Smooth muscle cell (in vitro differentiated cells): ENCODE results near the gene RASIP1. TPM values are rescaled to one million over a fixed set of nuclear protein-coding genes. Genes with fewer than 3 reads are reported as not detected.
"Not testable (repeated sequence)": the region's sequence is repeated elsewhere in the genome, so short reads cannot be mapped to it uniquely, and the experiment has no call there.

ENCODE experiments used
- DNase-seq: peaks from one replicate; lab custom pipeline; 2025; ENCODE audit not compliant: unreplicated experiment; lab: John Stamatoyannopoulos, UW
- H2AFZ ChIP-seq: fragments of 200-600 bp; sonication (generic); 2 replicates; pipeline ENCODE4 v1.6.0; 2016; ENCODE audit warnings: antibody characterized with exemption, low read depth, mild to moderate bottlenecking
- H3F3A ChIP-seq: fragments of 200-600 bp; sonication (generic); 2 replicates; pipeline ENCODE4 v1.6.0; 2017; ENCODE audit warnings: antibody characterized with exemption, low read depth
- H3K27ac ChIP-seq: fragments of 200-600 bp; sonication (generic); 2 replicates; pipeline ENCODE4 v1.5.1; 2016; ENCODE audit warnings: low read depth, mild to moderate bottlenecking
- H3K27me3 ChIP-seq: fragments of 200-600 bp; sonication (generic); 2 replicates; pipeline ENCODE4 v1.6.1; 2016; ENCODE audit warnings: low read depth, mild to moderate bottlenecking
- H3K36me3 ChIP-seq: fragments of 200-600 bp; sonication (generic); 2 replicates; pipeline ENCODE4 v1.5.1; 2016; ENCODE audit warnings: low read depth
- H3K4me1 ChIP-seq: fragments of 200-600 bp; sonication (generic); 2 replicates; pipeline ENCODE4 v1.5.1; 2016; ENCODE audit warnings: low read depth
- H3K4me2 ChIP-seq: fragments of 200-600 bp; sonication (generic); 2 replicates; pipeline ENCODE4 v1.6.0; 2016; ENCODE audit warnings: mild to moderate bottlenecking
- H3K4me3 ChIP-seq: fragments of 200-600 bp; sonication (generic); 2 replicates; pipeline ENCODE4 v1.5.1; 2016; ENCODE audit warnings: mild to moderate bottlenecking
- H3K79me2 ChIP-seq: fragments of 200-600 bp; sonication (generic); 2 replicates; pipeline ENCODE4 v1.6.0; 2016; ENCODE audit warnings: low read depth, mild to moderate bottlenecking
- H3K9ac ChIP-seq: fragments of 200-600 bp; sonication (generic); 2 replicates; pipeline ENCODE4 v1.6.0; 2016; ENCODE audit warnings: low read depth
- H3K9me3 ChIP-seq: fragments of 200-600 bp; sonication (generic); replicated peaks from 2 replicates; pipeline ENCODE4 v1.5.1; 2016; ENCODE audit warnings: low read depth
- H4K20me1 ChIP-seq: fragments of 200-600 bp; sonication (generic); 2 replicates; pipeline ENCODE4 v1.6.0; 2016; ENCODE audit warnings: low read depth
- WGBS: methylation state at CpG from one replicate; pipeline ENCODE4 v1.1.7; 2016; ENCODE audit warnings: low lambda C conversion rate; 5-methylcytosine and 5-hydroxymethylcytosine counted together
- polyA plus RNA-seq: library from polyadenylated mRNA; unstranded; fragments of >200 nt; fragmentation: Nextera tagmentation; extraction: Ambion mirVana; gene quantifications from 2 replicates; pipeline ENCODE4 v1.2.1, GENCODE V29; 2016
- total RNA-seq: library from RNA; depleted of rRNA; stranded (reverse); fragments of >200 nt; gene quantifications from 2 replicates; pipeline ENCODE4 v1.2.3, GENCODE V29; 2014
- TF ChIP-seq, protein P1 (sequence below): fragments of 200-600 bp; sonication (generic); IDR thresholded peaks from 2 replicates; pipeline ENCODE4 v1.5.1; 2017; ENCODE audit warnings: borderline replicate concordance, mild to moderate bottlenecking, antibody characterized with exemption; ENCODE audit not compliant: insufficient read depth, poor library complexity, severe bottlenecking

The RASIP1 gene
- total and polyA plus RNA-seq, 2 experiments from 2014 or later, result 0.81 to 3.5 TPM

DNA sequence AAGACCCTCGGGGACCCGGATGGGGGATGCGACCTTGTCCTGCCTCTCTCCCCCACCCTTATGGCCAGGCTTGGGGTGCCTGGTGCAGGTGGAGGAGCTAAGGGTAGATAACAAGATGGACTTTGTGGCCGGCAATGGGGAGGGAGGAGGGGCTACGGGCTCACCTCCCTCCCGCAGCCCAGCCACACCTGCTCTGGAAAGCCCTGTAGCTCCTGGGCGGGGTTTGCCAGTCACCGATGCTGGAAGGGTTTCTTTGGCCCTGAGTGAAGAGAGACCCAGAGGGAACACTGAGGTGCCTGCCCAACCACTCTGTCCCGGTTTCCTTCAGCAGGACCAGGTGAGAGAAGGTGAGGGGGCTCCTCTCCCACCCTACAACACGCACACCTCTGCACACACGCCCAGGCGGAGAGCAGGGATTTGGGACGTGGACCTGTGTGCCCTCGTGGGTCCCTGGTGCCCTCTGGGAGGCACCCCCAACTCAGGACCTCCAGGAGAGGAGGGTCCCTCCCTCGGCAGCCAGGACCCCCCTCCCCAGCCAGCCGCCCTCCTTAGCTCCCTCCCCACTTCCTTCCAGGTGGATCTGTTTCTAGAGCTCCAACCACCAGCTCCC lies 44.6 kb downstream of the RASIP1 start, which contains the start of gene FUT2:
TSS of gene FUT2 (plus strand) at position 229 of the 610 bp plus-strand sequence. CDS start 6,986 bp downstream, outside the sequence.
- WGBS, result 26% methylated on average over 14 of the region's 16 CpGs
- peak within 1 kb of the TSS; percentile 43 for H2AFZ ChIP-seq

DNA sequence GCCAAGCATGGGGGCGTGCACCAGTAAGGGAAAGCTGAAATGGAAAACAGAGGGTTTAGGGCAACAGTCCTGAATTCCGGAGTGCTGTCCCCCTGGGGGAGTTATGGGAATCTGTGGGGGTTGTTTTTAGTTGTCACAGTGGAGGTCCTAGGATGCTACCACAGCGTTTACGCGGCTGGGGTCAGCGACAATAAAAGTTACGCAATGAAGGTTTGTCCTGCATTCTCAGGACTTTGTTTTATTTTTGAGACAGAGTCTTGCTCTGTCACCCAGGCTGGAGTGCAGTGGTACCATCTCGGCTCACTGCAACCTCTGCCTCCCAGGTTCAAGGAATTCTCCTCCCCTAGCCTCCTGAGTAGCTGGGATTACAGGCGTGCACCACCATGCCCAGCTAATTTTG lies 46.8 kb downstream of the RASIP1 start:
- not testable (repeated sequence) for H4K20me1 ChIP-seq, H2AFZ ChIP-seq, H3K79me2 ChIP-seq, H3F3A ChIP-seq, H3K4me3 ChIP-seq, H3K9ac ChIP-seq, H3K4me2 ChIP-seq, H3K27ac ChIP-seq, H3K36me3 ChIP-seq, H3K9me3 ChIP-seq, DNase-seq
- peaks cover 22% of the 10 kb centered on the region for H3K27me3 ChIP-seq
- peaks cover 10% of the 10 kb centered on the region for H3K4me1 ChIP-seq
- 82% methylated on average over 9 of the region's 9 CpGs for WGBS

More for the DNA sequence above, 44.6 kb downstream of the RASIP1 start, which contains the start of gene FUT2:
- H3K9me3 ChIP-seq, result no peaks in the 10 kb centered on the region
- peaks cover 22% of the 10 kb centered on the region for H3K27me3 ChIP-seq
- H3K4me2 ChIP-seq, result peak within 1 kb of the TSS; percentile 84
- DNase-seq, result no peak
- H3K4me1 ChIP-seq, result peaks cover 10% of the 10 kb centered on the region
- H4K20me1 ChIP-seq, result peaks cover 7% of the 10 kb centered on the region
- TF ChIP-seq, protein P1, sequence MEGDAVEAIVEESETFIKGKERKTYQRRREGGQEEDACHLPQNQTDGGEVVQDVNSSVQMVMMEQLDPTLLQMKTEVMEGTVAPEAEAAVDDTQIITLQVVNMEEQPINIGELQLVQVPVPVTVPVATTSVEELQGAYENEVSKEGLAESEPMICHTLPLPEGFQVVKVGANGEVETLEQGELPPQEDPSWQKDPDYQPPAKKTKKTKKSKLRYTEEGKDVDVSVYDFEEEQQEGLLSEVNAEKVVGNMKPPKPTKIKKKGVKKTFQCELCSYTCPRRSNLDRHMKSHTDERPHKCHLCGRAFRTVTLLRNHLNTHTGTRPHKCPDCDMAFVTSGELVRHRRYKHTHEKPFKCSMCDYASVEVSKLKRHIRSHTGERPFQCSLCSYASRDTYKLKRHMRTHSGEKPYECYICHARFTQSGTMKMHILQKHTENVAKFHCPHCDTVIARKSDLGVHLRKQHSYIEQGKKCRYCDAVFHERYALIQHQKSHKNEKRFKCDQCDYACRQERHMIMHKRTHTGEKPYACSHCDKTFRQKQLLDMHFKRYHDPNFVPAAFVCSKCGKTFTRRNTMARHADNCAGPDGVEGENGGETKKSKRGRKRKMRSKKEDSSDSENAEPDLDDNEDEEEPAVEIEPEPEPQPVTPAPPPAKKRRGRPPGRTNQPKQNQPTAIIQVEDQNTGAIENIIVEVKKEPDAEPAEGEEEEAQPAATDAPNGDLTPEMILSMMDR, result no peak
- H3K27ac ChIP-seq, result no peak within 1 kb of the TSS
- H3K36me3 ChIP-seq, result no peaks in the 10 kb centered on the region
- no peaks in the 10 kb centered on the region for H3F3A ChIP-seq
- H3K4me3 ChIP-seq, result peak within 1 kb of the TSS; percentile 53
- H3K9ac ChIP-seq, result no peak within 1 kb of the TSS
- no peaks in the 10 kb centered on the region for H3K79me2 ChIP-seq

- Histone ChIP-seq H3K79me2 (no peaks in the 10 kb centered on the region), H3K27me3 (no peaks in the 10 kb centered on the region), H3K4me2 (no peak overlapping the region), H3K4me1 (no peaks in the 10 kb centered on the region), H2AFZ (no peak overlapping the region), H3K9me3 (no peaks in the 10 kb centered on the region), H3K27ac (no peak overlapping the region), H4K20me1 (no peaks in the 10 kb centered on the region), H3K36me3 (no peaks in the 10 kb centered on the region), H3F3A (no peaks in the 10 kb centered on the region), H3K4me3 (no peak overlapping the region), H3K9ac (no peak overlapping the region)
- DNase-seq, result no peak
- TF ChIP-seq, protein P1, result no peak
- 83% methylated on average over 7 of the region's 7 CpGs for WGBS
Measured at GRCh38 chr19:48689449-48689848, 51.0 kb downstream of the RASIP1 start.

DNA sequence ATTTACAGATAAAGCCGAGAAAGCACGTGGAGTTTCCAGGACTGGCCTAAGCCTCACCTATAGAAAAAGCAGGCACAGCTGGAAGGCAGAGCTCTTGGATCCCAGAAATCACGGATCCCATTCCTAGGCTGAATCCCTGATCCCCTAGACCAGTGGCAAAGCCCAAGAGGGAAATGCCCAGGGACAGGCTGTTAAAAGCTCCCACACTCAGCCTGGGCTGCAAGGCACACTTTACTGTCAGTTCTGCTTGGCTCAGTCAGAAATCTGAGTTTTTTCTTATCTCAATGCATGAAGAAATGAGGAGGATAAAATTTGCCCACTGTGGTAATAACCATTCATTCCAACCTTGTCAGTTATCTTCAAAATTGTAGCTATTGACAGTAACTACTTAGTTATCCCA lies 52.6 kb downstream of the RASIP1 start:
- no peak overlapping the region for H3K4me3 ChIP-seq
- no peak overlapping the region for H2AFZ ChIP-seq
- no peak overlapping the region for H3K27ac ChIP-seq
- DNase-seq, result no peak
- no peaks in the 10 kb centered on the region for H3K79me2 ChIP-seq
- TF ChIP-seq, protein P1, result no peak
- no peak overlapping the region for H3K4me2 ChIP-seq
- H3K27me3 ChIP-seq, result no peaks in the 10 kb centered on the region
- H3K9ac ChIP-seq, result no peak overlapping the region
- H3F3A ChIP-seq, result no peaks in the 10 kb centered on the region
- H3K9me3 ChIP-seq, result no peaks in the 10 kb centered on the region
- WGBS, result 92% methylated on average over 3 of the region's 3 CpGs
- no peaks in the 10 kb centered on the region for H3K36me3 ChIP-seq
- H3K4me1 ChIP-seq, result no peaks in the 10 kb centered on the region
- no peaks in the 10 kb centered on the region for H4K20me1 ChIP-seq

GRCh38 chr19:48686637-48687036 lies 53.8 kb downstream of the RASIP1 start:
- not testable (repeated sequence) for H3K27me3 ChIP-seq, H3K9me3 ChIP-seq, H4K20me1 ChIP-seq, H3K4me2 ChIP-seq, H3K4me3 ChIP-seq, H3K27ac ChIP-seq, H3K36me3 ChIP-seq, H3K9ac ChIP-seq, H3K79me2 ChIP-seq, H2AFZ ChIP-seq, H3K4me1 ChIP-seq, DNase-seq, H3F3A ChIP-seq
- WGBS, result 96% methylated on average over 7 of the region's 7 CpGs
